NCI-H526 treated with DMSO at 0.1 percent for 48 hours (cell line): ENCODE results near the gene ARHGEF2.
"Not testable (repeated sequence)": the region's sequence is repeated elsewhere in the genome, so short reads cannot be mapped to it uniquely, and the experiment has no call there.

Experiments used
- DNase-seq: peaks from one replicate; lab custom pipeline; 2025; lab: John Stamatoyannopoulos, UW

Gene ARHGEF2

DNA sequence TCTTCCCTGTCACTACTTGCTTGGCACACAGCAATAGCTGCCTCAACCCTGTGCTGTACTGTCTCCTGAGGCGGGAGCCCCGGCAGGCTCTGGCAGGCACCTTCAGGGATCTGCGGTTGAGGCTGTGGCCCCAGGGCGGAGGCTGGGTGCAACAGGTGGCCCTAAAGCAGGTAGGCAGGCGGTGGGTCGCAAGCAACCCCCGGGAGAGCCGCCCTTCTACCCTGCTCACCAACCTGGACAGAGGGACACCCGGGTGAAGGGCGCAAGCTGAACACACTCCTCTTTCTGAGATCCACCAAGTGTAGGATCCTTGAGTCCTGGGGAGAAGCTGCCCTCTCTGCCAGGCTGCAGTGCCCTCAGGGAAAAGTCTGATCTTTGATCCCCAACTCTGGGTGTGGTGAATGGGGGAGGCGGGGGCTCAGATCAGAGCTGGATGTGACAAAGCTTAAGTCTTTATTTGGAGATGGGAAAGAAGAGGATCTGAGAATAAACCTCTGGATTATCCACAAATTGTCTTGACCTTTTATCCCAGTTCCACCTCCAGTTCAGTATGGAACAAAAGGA lies 35.7 kb downstream of the ARHGEF2 start:
- no peak for DNase-seq

DNA sequence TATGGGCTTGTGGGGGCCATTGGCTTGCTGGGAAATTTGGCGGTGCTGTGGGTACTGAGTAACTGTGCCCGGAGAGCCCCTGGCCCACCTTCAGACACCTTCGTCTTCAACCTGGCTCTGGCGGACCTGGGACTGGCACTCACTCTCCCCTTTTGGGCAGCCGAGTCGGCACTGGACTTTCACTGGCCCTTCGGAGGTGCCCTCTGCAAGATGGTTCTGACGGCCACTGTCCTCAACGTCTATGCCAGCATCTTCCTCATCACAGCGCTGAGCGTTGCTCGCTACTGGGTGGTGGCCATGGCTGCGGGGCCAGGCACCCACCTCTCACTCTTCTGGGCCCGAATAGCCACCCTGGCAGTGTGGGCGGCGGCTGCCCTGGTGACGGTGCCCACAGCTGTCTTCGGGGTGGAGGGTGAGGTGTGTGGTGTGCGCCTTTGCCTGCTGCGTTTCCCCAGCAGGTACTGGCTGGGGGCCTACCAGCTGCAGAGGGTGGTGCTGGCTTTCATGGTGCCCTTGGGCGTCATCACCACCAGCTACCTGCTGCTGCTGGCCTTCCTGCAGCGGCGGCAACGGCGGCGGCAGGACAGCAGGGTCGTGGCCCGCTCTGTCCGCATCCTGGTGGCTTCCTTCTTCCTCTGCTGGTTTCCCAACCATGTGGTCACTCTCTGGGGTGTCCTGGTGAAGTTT lies 36.4 kb downstream of the ARHGEF2 start:
- no peak for DNase-seq

DNA sequence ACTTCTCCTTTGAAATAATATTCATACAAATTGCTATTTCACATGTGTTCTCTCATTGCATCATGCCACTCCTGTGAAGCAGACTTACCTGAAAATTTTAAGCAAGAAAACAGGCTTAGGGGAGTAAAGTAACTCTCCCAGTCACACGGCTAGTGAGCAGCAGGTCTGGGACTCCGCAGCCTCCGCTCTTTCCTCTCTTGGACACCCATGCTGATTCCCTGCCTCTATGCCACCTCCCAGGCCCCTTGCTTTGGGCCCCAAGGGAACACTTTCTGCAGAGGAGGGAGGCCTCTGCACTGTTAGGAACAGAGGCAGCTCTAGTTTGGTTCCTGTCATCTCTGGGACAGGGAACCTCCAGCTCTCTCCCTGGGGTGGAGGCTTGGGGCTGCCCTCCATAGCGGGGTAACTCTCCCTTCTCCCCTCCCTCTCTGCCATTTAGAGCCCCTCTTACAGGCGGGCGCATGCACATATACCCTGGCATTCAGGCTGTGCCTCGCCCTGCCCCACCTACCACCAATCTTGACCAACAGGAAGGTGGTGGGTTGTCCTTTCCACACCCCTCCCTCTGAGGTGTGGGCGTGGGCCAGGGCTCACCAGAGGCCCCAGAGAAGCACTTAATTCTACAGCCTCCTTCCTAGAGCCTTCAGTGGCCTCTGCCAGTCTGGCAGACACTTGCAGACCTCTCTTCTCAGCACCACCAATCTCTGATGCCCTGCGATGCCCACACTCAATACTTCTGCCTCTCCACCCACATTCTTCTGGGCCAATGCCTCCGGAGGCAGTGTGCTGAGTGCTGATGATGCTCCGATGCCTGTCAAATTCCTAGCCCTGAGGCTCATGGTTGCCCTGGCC lies 37.1 kb downstream of the ARHGEF2 start, which contains the start of gene RXFP4:
Gene RXFP4 (plus strand): TSS at position 646 of the 852 bp plus-strand sequence. CDS start 72 bp downstream, at position 718.
- no peak for DNase-seq

DNA sequence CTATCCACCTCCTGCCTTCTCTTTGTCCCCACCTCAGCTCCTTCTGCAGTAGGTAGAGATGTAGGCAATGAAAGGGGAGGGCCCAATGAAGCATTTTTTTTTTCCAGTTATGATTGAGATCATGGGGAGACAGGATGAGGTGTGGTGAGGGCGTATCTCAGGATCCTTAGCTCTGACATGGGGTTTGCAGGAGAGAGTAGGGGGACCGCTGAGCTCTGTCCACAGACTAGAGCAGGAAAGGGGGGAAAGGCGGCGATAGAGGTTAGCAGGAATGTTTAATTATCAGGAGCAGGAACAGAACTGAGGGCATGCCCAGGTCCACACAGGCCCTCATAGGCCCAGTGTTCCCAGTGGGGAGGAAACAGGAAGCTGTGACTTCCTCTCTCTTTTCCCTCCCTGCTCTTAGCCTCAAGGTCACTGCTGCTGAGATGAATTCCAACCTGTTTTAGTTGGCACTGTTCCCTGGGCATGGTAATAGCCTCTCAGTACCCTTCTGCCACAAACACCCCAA lies 37.8 kb downstream of the ARHGEF2 start:
- no peak for DNase-seq

DNA sequence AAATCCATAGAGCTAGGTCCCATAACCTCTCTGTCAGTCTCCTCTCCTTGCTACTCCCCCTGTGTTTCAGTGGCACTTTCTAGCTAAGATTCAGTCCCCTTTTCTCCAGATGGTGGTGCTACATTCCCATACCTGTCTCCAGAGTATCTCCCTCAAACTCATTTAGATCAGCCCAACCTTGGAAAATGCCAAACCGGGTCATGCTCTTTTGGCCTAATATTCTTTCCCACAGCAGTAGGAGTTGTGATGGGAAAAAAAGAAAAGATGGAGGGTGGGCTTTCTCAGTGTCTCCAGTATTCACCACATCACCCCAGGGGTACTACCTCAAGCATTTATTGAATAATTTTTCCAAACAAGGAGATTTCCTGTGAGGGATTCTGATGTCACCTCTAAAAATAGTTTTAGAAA lies 40.1 kb downstream of the ARHGEF2 start:
- DNase-seq, result peak; percentile 75

- DNase-seq, result peak; percentile 67
Observed at GRCh38 chr1:155934936-155935590, 43.3 kb downstream of the ARHGEF2 start.

DNA sequence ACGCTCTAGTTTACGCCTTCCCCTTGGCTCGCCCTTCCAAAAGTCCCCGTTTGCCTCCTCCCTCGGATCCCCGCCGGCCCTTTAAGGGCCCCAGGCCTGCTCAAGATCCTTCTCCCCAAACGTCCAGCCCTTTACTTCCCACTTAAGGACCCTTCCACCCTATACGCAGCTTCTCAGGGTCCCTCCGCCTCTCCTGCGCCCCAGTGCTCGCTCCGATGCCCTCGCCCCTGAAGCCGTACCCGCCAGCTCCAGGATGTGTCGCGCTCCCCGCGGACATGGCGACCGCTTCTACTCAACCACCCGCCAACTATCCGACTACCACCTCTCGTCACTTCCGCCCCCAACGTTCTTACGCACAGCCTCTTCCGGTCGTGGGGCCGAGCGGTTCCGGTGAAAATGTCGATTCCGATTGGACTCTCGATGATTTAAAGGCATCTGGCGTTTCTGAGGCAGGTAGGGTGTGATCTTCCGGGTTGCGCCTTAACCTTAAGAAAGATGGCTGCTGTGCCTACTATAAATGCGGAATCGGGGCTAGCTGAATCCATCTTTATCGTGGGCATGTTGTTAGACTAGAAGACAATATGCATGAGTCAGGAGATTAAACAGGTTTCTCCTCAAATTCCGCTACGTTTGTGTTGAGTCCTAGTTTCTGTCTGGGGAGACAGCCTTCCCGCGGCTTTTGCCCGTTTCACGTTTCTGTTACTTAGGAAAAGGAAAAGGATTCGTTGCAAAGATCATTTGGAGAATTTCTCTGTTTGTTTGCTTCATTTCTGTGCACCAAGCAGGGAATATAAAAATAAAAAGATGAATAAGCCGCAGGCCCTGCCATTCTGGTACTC lies 44.0 kb downstream of the ARHGEF2 start, which contains the start of gene KHDC4:
Gene KHDC4 (minus strand): TSS at position 317 of the 839 bp plus-strand sequence. CDS start 40 bp downstream, at position 277.
- peak; percentile 100 for DNase-seq

DNA sequence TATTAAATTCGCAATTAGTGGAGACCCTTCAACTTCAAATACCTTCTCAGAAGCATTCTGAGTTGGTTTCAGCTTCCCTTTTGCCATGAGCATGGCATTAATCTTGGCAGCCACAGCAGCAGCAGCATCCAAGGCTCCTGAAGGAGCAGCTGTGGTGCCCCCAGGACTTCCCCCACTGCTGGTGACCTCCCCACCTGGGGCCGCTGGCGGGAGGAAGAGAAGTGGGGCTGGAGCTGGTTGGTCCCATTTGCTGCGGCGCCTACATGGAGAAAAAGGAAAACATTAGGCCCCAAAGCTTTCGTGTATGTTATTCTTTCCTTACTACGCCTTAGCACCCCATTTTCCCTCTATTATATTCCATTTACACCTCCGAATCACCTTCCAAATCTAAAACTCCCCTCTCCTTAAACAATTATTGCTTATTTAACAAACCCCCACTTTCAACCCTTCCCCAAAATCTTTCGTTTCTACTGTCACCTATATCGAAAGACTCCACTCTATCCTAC lies 44.7 kb downstream of the ARHGEF2 start:
- no peak for DNase-seq

GRCh38 chr1:155932487-155932886 lies 45.9 kb downstream of the ARHGEF2 start:
- DNase-seq, result no peak

- DNase-seq, result no peak
Observed at GRCh38 chr1:155932081-155932480, 46.3 kb downstream of the ARHGEF2 start.

- no peak for DNase-seq
Observed at GRCh38 chr1:155931332-155932038, 46.9 kb downstream of the ARHGEF2 start.

- DNase-seq, result not testable (repeated sequence)
Observed at GRCh38 chr1:155930725-155931124, 47.6 kb downstream of the ARHGEF2 start.

DNA sequence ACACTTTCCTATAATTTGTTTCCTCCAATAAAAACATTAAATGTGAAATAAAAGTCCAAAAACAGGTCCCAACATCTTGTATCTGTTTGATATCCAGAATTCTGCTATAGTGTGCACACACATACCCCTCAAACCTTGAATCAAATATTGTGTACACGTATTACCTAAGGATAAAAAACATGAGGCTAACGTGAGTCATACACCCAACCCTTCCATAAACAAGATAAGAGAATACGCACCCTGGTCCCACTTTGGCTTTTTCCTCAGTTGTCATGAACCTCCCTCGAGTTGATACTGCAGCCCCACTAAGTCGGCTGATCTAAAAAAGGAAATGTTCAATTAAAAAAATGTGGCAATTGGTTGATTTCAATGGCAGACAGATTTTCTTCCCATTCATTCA lies 49.3 kb downstream of the ARHGEF2 start:
- DNase-seq, result no peak

GRCh38 chr1:155925506-155925905 lies 52.8 kb downstream of the ARHGEF2 start:
- DNase-seq, result no peak

DNA sequence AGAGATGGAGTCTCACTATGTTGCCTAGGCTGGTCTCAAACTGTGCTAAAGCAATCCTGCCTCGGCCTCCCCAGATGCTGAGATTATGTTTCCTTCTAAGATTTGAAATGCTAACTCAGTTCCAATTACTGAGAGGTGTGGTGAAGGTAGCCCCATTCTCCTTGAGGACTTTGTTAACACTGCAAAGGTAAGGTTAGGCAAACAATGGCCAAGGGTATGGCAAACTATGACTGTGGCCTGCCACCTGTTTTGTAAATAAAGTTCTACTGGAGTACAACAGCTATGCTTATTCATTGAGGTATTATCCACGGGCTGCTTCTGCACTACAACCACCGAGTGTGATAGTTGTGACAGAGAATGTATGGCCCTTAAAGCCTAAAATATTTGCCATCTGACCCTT lies 57.6 kb downstream of the ARHGEF2 start:
- no peak for DNase-seq

- no peak for DNase-seq
Observed at GRCh38 chr1:155919801-155920200, 58.5 kb downstream of the ARHGEF2 start.

DNA sequence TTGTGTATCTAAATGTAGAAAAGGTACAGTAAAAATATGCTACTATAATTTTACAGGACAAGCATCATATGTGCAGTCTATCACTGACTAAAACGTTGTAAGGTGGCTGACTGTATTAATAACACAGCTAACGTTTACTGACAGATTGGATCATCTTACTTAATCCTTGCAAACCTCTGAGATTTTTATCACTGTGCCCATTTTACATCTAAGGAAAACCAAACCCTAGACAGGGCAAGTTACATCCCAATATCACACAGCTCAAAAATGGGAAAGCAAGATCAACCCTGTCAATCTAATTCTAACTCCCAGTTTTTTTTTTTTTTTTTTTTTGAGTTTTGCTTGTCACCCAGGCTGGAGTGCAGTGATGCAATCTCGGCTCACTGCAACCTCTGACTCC lies 59.7 kb downstream of the ARHGEF2 start:
- DNase-seq, result no peak

DNA sequence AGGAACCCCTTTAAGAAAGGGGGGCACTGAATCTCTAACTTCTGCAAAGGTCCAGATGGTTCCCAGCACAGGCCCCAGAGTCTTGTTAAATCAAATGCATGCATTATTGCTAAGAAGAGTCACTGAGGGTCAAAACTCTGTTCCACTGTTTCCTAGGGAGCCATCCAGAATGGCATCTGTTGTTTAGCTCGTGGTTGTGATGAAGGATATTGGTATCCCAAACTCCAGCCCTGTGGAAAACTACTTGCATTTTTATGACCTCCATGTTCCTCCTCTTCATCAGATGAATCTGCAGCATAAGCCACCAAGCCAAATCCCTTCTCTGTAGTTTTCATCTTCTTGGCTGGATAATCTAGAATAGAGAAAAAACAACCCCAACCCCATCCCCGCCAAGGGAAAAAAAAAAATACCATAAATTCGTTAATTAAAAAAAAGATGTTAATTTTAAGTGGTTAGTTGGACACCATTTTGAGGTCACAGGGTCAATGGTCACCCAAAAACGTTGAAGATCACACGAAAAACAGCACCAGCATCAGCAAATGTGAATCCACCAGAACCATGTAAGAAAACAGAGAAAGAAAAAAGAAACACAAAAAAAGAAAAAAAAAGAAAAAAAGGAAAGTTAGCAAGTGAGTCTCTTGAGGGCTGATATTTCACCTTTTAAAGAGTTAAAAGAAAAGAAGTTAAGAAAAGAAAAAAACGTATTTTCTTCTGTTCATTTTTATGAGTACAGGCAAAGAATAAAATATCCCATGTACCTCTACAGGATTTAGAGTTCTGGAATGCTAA lies 64.2 kb downstream of the ARHGEF2 start:
- no peak for DNase-seq

- no peak for DNase-seq
Observed at GRCh38 chr1:155912056-155912536, 66.3 kb downstream of the ARHGEF2 start.
